ENCODE data around the gene CCT5.

GRCh38 chr5:10262995-10263394 lies 12.9 kb downstream of the CCT5 start:
- TF ChIP-seq TAF1 (IDR thresholded peaks at IDR 0.05; ENCODE audit: borderline replicate concordance, insufficient read depth, low read length) (no peak), SIN3A (IDR thresholded peaks at IDR 0.05; ENCODE audit: borderline replicate concordance, insufficient read depth, low read length) (no peak), POLR2AphosphoS5 (IDR thresholded peaks at IDR 0.05; ENCODE audit: low read depth, low read length) (no peak), FOXP2 (optimal IDR thresholded peaks at IDR 0.05; ENCODE audit: borderline replicate concordance, extremely low read depth, extremely low read length, insufficient read depth) (no peak)
- TF ChIP-seq, protein P1, sequence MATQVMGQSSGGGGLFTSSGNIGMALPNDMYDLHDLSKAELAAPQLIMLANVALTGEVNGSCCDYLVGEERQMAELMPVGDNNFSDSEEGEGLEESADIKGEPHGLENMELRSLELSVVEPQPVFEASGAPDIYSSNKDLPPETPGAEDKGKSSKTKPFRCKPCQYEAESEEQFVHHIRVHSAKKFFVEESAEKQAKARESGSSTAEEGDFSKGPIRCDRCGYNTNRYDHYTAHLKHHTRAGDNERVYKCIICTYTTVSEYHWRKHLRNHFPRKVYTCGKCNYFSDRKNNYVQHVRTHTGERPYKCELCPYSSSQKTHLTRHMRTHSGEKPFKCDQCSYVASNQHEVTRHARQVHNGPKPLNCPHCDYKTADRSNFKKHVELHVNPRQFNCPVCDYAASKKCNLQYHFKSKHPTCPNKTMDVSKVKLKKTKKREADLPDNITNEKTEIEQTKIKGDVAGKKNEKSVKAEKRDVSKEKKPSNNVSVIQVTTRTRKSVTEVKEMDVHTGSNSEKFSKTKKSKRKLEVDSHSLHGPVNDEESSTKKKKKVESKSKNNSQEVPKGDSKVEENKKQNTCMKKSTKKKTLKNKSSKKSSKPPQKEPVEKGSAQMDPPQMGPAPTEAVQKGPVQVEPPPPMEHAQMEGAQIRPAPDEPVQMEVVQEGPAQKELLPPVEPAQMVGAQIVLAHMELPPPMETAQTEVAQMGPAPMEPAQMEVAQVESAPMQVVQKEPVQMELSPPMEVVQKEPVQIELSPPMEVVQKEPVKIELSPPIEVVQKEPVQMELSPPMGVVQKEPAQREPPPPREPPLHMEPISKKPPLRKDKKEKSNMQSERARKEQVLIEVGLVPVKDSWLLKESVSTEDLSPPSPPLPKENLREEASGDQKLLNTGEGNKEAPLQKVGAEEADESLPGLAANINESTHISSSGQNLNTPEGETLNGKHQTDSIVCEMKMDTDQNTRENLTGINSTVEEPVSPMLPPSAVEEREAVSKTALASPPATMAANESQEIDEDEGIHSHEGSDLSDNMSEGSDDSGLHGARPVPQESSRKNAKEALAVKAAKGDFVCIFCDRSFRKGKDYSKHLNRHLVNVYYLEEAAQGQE (IDR thresholded peaks at IDR 0.05; ENCODE audit: insufficient read depth in 1 of 2, low read depth in 2 of 2, low read length in 2 of 2) = no peak
